KOPT-K1 (cell line): ENCODE data around the gene FAM120B.
"Not testable (repeated sequence)": the region's sequence is repeated elsewhere in the genome, so short reads cannot be mapped to it uniquely, and the experiment has no call there.

Experiments
- H3K27ac ChIP-seq: fragments of 200-600 bp; sonication (generic); 2 replicates; pipeline ENCODE4 v1.5.1; 2016; ENCODE audit warnings: antibody characterized with exemption, mild to moderate bottlenecking, low read depth, low read length; ENCODE audit not compliant: poor library complexity, severe bottlenecking
- H3K36me3 ChIP-seq: fragments of 200-600 bp; sonication (generic); 2 replicates; pipeline ENCODE4 v1.5.1; 2017; ENCODE audit warnings: antibody characterized with exemption, mild to moderate bottlenecking, low read length, moderate library complexity; ENCODE audit not compliant: insufficient read depth
- H3K9me3 ChIP-seq: fragments of 200-600 bp; sonication (generic); 2 replicates; pipeline ENCODE4 v1.5.1; 2017; ENCODE audit warnings: antibody characterized with exemption, low read length, mild to moderate bottlenecking; ENCODE audit not compliant: insufficient read depth, poor library complexity, severe bottlenecking

FAM120B gene

DNA sequence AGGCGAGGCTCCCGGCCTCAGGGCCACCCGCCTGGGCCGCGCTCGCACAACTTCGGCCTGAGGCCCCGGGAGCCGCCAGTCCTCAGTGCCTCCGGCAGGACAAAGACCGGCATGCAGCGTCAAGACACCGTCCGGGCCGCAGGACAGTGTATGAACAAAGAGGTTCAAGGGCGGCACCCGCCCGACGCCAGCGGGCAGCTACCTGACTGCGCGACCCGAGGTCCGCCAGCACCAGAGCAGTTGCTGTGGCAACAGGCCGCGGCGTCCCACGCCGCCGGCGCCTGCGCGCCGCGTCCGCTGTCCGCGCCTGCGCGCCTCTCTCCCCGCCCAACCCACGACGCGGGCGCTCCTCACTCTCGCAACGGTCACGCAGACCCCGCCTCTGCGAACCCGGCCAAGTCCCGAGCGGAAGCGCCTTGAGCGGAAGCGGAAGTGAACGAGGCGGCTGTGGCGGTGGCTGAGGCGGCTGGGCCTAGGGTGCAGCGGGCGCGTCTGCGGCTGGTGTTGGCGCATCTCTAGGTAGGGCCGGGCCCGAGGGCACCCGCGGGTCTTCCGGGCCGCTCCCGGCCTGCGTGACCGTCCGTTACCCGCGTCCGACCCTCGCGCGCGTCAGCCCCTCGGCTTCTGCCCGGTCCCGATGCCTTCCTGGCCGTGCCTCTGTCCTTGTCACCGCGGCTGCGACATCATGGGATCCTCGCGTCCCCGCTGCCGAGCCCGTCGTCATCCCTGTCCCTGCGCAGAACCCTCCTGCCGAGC is at the start of gene FAM120B:
Gene FAM120B, plus strand, starts transcription at position 435 of the 756 bp plus-strand sequence. CDS start 10,633 bp downstream, outside the sequence.
- Histone ChIP-seq H3K27ac (peak within 1 kb of the TSS; percentile 86), H3K36me3 (peaks cover 9% of the 10 kb centered on the region), H3K9me3 (peaks cover 5% of the 10 kb centered on the region)

- no peak overlapping the region for H3K27ac ChIP-seq
- no peaks in the 10 kb centered on the region for H3K36me3 ChIP-seq
- H3K9me3 ChIP-seq = no peaks in the 10 kb centered on the region
Measured at GRCh38 chr6:170257376-170257775, 49.2 kb upstream of the FAM120B start.

GRCh38 chr6:170258407-170258806 is 48.2 kb upstream of the FAM120B start:
- no peak overlapping the region for H3K27ac ChIP-seq
- H3K36me3 ChIP-seq = no peaks in the 10 kb centered on the region
- no peaks in the 10 kb centered on the region for H3K9me3 ChIP-seq

- H3K9me3 ChIP-seq = no peaks in the 10 kb centered on the region
- no peaks in the 10 kb centered on the region for H3K36me3 ChIP-seq
- H3K27ac ChIP-seq = no peak overlapping the region
Measured at GRCh38 chr6:170259278-170259677, 47.3 kb upstream of the FAM120B start.

- H3K27ac ChIP-seq = no peak overlapping the region
- H3K36me3 ChIP-seq = no peaks in the 10 kb centered on the region
- no peaks in the 10 kb centered on the region for H3K9me3 ChIP-seq
Measured at GRCh38 chr6:170260686-170261085, 45.9 kb upstream of the FAM120B start.

GRCh38 chr6:170261643-170262488 is 44.7 kb upstream of the FAM120B start:
- no peaks in the 10 kb centered on the region for H3K36me3 ChIP-seq
- no peak overlapping the region for H3K27ac ChIP-seq
- H3K9me3 ChIP-seq = no peaks in the 10 kb centered on the region

DNA sequence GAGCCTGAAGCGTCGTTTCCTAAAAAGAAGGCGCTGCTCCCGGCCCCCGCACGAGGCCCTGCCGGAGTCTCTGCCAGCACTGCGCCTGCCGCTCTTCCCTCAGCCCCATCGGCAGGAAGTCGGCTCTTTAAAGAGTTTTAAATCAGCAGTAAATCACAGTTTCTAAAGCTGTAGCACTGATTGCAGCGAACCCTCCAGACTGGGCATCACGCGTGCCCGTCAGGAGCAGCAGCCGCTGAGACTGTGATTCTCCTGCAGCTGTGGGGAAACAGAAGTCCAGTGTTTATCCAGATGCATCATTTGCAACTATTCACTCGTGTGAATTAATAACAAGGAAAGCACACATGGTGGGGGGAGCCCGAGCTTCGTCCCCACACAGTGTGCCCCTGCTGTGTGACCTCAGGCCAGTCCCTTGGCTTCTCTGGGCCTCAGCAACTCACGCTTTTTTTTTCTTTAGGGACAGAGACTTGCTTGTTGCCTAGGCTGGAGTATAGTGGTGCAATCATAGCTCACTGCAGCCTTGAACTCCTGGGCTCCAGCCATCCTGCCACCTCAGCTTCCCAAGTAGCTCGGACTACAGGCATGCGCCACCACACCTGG is 44.0 kb upstream of the FAM120B start:
- H3K9me3 ChIP-seq = no peaks in the 10 kb centered on the region
- H3K27ac ChIP-seq = no peak overlapping the region
- H3K36me3 ChIP-seq = no peaks in the 10 kb centered on the region

GRCh38 chr6:170263410-170263809 is 43.1 kb upstream of the FAM120B start:
- Histone ChIP-seq H3K36me3 (no peaks in the 10 kb centered on the region), H3K27ac (no peak overlapping the region), H3K9me3 (no peaks in the 10 kb centered on the region)

GRCh38 chr6:170264086-170264485 is 42.5 kb upstream of the FAM120B start:
- Histone ChIP-seq H3K9me3 (no peaks in the 10 kb centered on the region), H3K27ac (no peak overlapping the region), H3K36me3 (no peaks in the 10 kb centered on the region)

GRCh38 chr6:170264644-170265043 is 41.9 kb upstream of the FAM120B start:
- H3K27ac ChIP-seq, H3K36me3 ChIP-seq, H3K9me3 ChIP-seq: not testable (repeated sequence)

- no peaks in the 10 kb centered on the region for H3K36me3 ChIP-seq
- H3K27ac ChIP-seq = no peak overlapping the region
- H3K9me3 ChIP-seq = no peaks in the 10 kb centered on the region
Measured at GRCh38 chr6:170265655-170266054, 40.9 kb upstream of the FAM120B start.

- no peaks in the 10 kb centered on the region for H3K9me3 ChIP-seq
- no peaks in the 10 kb centered on the region for H3K36me3 ChIP-seq
- no peak overlapping the region for H3K27ac ChIP-seq
Measured at GRCh38 chr6:170266061-170266825, 40.3 kb upstream of the FAM120B start.

DNA sequence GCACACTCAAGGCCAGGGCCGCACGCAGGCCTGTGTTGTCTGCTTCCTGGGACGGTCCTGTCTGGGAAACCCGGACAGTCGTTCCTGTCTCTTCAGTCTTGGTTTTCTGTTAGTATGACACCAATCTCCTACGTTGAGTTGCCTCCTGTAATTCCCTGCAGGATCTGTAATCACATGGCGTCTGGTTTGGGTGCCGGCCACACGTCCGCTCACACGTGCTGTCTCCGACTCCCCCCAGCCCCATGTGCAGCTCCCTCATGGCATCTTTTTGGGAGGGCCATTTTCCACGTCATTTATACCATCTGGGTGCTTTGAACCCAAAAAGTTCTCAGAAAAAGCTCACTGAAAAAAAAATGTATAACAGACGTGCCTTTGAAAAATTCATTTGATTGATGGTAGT is 38.9 kb upstream of the FAM120B start:
- Histone ChIP-seq H3K27ac (no peak overlapping the region), H3K9me3 (no peaks in the 10 kb centered on the region), H3K36me3 (no peaks in the 10 kb centered on the region)

DNA sequence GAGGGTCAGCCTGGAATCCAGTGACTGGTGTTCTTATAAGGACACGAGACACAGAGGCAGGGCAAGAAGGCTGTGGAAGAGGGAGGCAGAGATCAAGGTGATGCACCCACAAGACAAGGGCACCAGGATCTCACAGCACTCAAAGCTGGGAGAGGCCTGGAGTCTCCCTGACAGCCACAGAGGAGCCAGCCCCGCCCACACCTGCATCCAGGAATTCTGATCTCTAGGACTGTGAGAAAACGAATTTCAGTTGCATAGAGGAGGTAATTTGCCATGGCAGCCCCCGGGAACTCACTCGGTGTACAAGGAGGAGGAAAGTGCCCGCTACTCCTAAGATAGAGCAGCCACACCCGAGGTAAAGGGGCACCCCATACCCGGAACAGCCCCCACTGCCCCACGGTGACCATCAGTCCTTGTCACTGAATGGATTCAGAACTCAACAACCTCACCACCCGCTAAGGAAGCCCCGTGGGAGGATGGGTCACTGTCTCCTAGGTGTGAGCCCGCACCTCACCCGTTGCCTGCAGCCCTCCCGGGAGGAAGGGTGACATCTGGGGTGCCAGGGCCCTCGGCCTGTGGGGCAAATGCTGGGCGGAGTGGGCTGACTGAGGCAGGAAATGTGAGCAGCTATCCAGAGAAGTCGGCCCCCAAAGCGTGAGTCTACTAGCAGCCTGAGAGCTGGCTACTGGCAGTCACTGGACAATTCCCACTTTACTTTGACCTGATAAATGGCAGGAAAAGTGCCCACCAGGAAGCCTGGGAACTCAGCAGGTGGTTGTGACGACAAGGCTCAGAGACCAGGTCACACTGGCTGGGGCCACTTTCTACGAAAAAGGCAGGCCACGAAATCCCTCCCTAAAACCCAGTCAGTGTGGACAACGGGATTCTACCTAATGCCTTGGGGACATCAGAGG is 38.1 kb upstream of the FAM120B start:
- Histone ChIP-seq H3K36me3 (no peaks in the 10 kb centered on the region), H3K9me3 (no peaks in the 10 kb centered on the region), H3K27ac (no peak overlapping the region)
